Ovary (tissue), 9 donors: ENCODE measurements around the gene PPM1H. TPM values are rescaled to one million over a fixed set of nuclear protein-coding genes. Genes with fewer than 3 reads are reported as not detected.
"Not testable (repeated sequence)": the region's sequence is repeated elsewhere in the genome, so short reads cannot be mapped to it uniquely, and the experiment has no call there.

ENCODE experiments used
- DNase-seq, 5 donors: peaks; one replicate each; pipeline ENCODE4 v3.0.0-alpha.2; 2019 to 2020
- H3K27ac ChIP-seq, 2 donors: fragments of 200-600 bp; one replicate each; pipeline versions ENCODE4 v1.5.1 to v1.8.0; 2019 to 2022
- H3K27me3 ChIP-seq: fragments of 200-600 bp; one replicate; pipeline ENCODE4 v1.8.0; 2022
- H3K36me3 ChIP-seq: fragments of 200-600 bp; sonication (generic); one replicate; pipeline ENCODE4 v1.5.1; 2019
- H3K4me1 ChIP-seq: one replicate; pipeline ENCODE4 v1.8.1; 2013; ENCODE audit warnings: mild to moderate bottlenecking, moderate library complexity; ENCODE audit not compliant: insufficient read depth
- H3K4me3 ChIP-seq: fragments of 200-600 bp; sonication (generic); one replicate; pipeline ENCODE4 v1.5.1; 2017
- H3K9me3 ChIP-seq, 2 donors: fragments of 200-600 bp in 1 of 2; sonication (generic) in 1 of 2; one replicate each; pipeline versions ENCODE4 v1.5.1 to v1.8.1; 2013 to 2019; ENCODE audit warnings: mild to moderate bottlenecking in 1 of 2, moderate library complexity in 1 of 2
- EP300 ChIP-seq: sonication (generic); formaldehyde crosslinking; IDR thresholded peaks from one replicate; pipeline ENCODE4 v1.6.1; 2017; ENCODE audit warnings: antibody characterized with exemption
- POLR2A ChIP-seq: fragments of 450-650 bp; IDR thresholded peaks from one replicate; pipeline ENCODE4 v1.6.1; 2017; ENCODE audit warnings: antibody characterized with exemption, mild to moderate bottlenecking, moderate library complexity
- WGBS, 3 donors: extraction: QIAGEN DNeasy Blood & Tissue Kit in 1 of 3; methylation state at CpG; one replicate each; pipeline versions ENCODE4 v1.1.5 to v1.1.7; 2013 to 2017; 5-methylcytosine and 5-hydroxymethylcytosine counted together
- intact Hi-C, 4 donors: fragments of 100-400 bp; cut with DNase I; formaldehyde crosslinking; loops; one replicate each; pipeline versions ENCODE4 v1.11.0 to v1.15.1; 2022 to 2023
- polyA plus RNA-seq, 2 donors: library from polyadenylated mRNA; stranded (reverse); fragments of 200-250 nt in 1 of 2; fragments of 350-450 nt in 1 of 2; fragmentation: Illumina TruSeq in 1 of 2; extraction: RNeasy Lipid Tissue Mini Kit (QIAGEN cat#74804) in 1 of 2; gene quantifications; one replicate each; pipeline ENCODE4 v1.2.3, GENCODE V29; 2013 to 2014
- total RNA-seq, 7 donors: library from RNA; depleted of rRNA in 2 of 7; stranded (reverse); fragments of >200 nt in 2 of 7; fragmentation: NEBNext Ultra II Directional in 3 of 7; extraction: Animal tissue kit (Norgen Biotek cat#: 25700) in 3 of 7; gene quantifications; one replicate each; pipeline versions ENCODE4 v1.1.0 to v1.2.4, GENCODE V29; 2016 to 2023
- TF ChIP-seq, protein P1 (sequence below), 3 donors: fragments of 450-650 bp in 2 of 3; fragments of 200-600 bp in 1 of 3; IDR thresholded peaks; one replicate each; pipeline versions ENCODE4 v1.5.1 to v1.8.0; 2016 to 2022; ENCODE audit warnings: antibody characterized with exemption in 3 of 3, mild to moderate bottlenecking in 1 of 3
- donor health status: DM: no; HTN: no; CAD: no; lungs with moderate emphysema.
- donor health status: DM: no; HTN: no; CAD: no.
- donor health status: Bipolar disorder and iron deficiency.
- donor health status: DM: yes; HTN: yes; CAD: no.
- donor health status: DM: no; HTN: no; CAD: no.
- donor health status: DM: yes; HTN: yes; CAD: no.

PPM1H gene
- total and polyA plus RNA-seq, 9 donors, result 1.6 to 45.4 (median 12.0) TPM

DNA sequence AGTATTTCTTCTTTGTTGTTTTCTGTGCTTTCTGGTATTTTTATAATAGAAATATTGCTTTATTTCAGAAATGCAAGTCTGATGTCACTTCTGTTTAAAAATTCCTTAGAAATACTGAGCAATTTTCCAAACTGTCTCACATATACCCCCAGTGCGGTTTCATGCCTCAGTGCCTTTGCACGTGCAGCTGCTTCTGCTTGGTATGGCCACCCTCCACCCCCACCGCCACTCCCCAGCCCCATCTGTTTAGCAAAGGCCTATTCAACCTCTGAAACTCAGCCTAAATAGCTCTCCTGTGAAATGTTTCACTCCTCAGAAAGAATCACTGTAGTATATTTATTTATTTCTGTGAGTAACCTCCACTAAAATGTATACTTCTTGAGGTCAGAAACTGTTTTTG lies 52.3 kb downstream of the PPM1H start:
- intact Hi-C loops, result no loop called here
- H3K27me3 ChIP-seq, result no peaks in the 10 kb centered on the region
- H3K9me3 ChIP-seq, result no peaks in the 10 kb centered on the region
- WGBS, 3 donors, result 92 to 97% (median 94%) methylated on average over 3 of the region's 3 CpGs
- no peak overlapping the region for H3K27ac ChIP-seq
- no peak overlapping the region for H3K4me3 ChIP-seq
- DNase-seq, result no peak
- H3K4me1 ChIP-seq, result no peaks in the 10 kb centered on the region
- TF ChIP-seq POLR2A (no peak), EP300 (no peak)
- TF ChIP-seq, protein P1, sequence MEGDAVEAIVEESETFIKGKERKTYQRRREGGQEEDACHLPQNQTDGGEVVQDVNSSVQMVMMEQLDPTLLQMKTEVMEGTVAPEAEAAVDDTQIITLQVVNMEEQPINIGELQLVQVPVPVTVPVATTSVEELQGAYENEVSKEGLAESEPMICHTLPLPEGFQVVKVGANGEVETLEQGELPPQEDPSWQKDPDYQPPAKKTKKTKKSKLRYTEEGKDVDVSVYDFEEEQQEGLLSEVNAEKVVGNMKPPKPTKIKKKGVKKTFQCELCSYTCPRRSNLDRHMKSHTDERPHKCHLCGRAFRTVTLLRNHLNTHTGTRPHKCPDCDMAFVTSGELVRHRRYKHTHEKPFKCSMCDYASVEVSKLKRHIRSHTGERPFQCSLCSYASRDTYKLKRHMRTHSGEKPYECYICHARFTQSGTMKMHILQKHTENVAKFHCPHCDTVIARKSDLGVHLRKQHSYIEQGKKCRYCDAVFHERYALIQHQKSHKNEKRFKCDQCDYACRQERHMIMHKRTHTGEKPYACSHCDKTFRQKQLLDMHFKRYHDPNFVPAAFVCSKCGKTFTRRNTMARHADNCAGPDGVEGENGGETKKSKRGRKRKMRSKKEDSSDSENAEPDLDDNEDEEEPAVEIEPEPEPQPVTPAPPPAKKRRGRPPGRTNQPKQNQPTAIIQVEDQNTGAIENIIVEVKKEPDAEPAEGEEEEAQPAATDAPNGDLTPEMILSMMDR (IDR thresholded peaks at IDR 0.05), result no peak
- no peaks in the 10 kb centered on the region for H3K36me3 ChIP-seq

DNA sequence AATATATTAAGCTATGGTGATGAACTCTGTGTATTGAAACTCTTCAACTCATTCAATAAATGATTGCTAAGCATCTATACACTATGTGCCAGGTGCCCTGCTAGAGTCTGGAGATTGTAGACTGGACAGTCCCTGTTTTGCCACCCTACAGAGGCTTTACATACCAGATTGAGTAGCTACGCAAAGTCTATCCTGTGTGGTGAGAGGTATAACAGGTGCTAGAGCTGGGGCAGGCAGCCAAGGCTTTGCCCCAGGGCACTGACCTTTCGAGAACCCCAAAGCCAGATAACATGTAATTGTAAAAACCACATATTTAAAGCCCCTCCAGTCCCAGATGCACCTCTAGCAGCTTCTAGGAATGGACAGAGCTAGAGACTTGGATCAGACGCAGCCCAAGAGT lies 52.8 kb downstream of the PPM1H start:
- Histone ChIP-seq H3K27me3 (no peaks in the 10 kb centered on the region), H3K4me3 (no peak overlapping the region), H3K9me3 (no peaks in the 10 kb centered on the region), H3K4me1 (peaks cover under 1% of the 10 kb centered on the region), H3K36me3 (no peaks in the 10 kb centered on the region), H3K27ac (no peak overlapping the region)
- TF ChIP-seq POLR2A, result no peak
- TF ChIP-seq, protein P1 (IDR thresholded peaks at IDR 0.05), result no peak
- no peak for TF ChIP-seq EP300
- DNase-seq, result no peak
- intact Hi-C loops, result no loop called here
- whole genome bisulfite sequencing, 3 donors, result 91 to 98% (median 93%) methylated on average over 3 of the region's 3 CpGs

DNA sequence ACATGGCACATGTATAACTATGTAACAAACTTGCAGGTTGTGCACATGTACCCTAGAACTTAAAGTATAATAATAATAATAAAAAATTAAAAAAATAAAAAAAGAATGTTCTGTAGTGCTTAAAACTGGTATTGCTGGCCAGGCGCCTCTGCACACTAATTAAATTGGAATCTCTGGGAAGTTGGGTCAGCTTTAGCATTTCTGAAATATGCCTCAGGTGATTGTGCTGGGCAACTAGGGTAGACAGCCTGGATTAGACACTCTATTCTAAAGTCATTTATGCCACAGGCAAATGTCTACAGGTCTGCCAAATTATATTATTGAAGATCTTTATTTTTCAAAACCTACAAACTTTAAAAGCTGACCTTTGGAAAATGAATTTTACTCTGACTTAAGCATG lies 55.3 kb downstream of the PPM1H start:
- no peak for DNase-seq
- H3K27me3 ChIP-seq, result no peaks in the 10 kb centered on the region
- TF ChIP-seq, protein P1 (IDR thresholded peaks at IDR 0.05), result no peak
- TF ChIP-seq EP300, result no peak
- TF ChIP-seq POLR2A, result no peak
- peaks cover 5% of the 10 kb centered on the region for H3K4me1 ChIP-seq
- intact Hi-C loops, result no loop called here
- no peaks in the 10 kb centered on the region for H3K9me3 ChIP-seq
- H3K27ac ChIP-seq, result no peak overlapping the region
- no peaks in the 10 kb centered on the region for H3K36me3 ChIP-seq
- 93 to 98% (median 94%) methylated on average over 1 of the region's 1 CpG for WGBS, 3 donors
- H3K4me3 ChIP-seq, result no peak overlapping the region

DNA sequence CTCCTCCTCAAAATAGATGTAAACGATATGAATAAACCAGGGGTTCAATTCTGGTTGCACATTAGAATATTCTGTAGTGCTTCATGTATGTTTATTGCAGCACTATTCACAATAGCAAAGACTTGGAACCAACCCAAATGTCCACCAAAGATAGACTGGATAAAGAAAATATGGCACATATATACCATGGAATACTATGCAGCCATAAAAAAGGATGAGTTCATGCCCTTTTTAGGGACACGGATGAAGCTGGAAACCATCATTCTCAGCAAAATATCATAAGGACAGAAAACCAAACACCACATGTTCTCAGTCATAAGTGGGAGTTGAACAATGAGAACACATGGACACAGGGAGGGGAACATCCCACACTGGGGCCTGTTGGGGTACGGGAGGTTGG lies 55.7 kb downstream of the PPM1H start:
- H3K9me3 ChIP-seq, H3K4me3 ChIP-seq, H3K27ac ChIP-seq, H3K36me3 ChIP-seq, DNase-seq, H3K27me3 ChIP-seq, H3K4me1 ChIP-seq, intact Hi-C loops: not testable (repeated sequence)
- WGBS, 3 donors, result 71 to 77% (median 72%) methylated on average over 3 of the region's 3 CpGs

DNA sequence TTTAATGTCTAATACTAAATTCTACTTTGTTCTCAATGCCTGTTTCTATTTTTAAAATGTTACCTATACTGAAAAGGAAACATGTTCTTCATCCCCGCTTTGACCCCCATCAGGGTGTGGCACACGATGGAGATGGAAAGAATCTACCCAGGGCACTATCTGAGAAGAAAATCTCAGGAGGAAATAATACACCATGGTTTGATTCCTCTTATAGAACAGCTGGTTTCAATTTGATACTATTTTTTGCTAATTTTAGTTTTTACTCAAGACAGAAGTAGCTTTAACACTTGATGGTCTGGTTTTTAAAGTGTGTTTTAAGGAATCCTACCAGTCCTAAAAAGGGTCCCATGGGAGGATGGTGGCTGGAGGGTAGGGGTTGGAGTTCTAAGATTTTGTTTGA lies 56.7 kb downstream of the PPM1H start:
- intact Hi-C loops, result no loop called here
- Histone ChIP-seq H3K9me3 (no peaks in the 10 kb centered on the region), H3K4me3 (no peak overlapping the region), H3K36me3 (no peaks in the 10 kb centered on the region), H3K27me3 (no peaks in the 10 kb centered on the region), H3K27ac (no peak overlapping the region), H3K4me1 (peaks cover 5% of the 10 kb centered on the region)
- DNase-seq, result no peak
- WGBS, 3 donors, result 72 to 78% (median 74%) methylated on average over 2 of the region's 2 CpGs
- TF ChIP-seq POLR2A (no peak), EP300 (no peak)
- TF ChIP-seq, protein P1 (IDR thresholded peaks at IDR 0.05), result no peak
